ENCODE results near the gene CD82. TPM values are rescaled to one million over a fixed set of nuclear protein-coding genes. Genes with fewer than 3 reads are reported as not detected.

The CD82 gene
- total and polyA plus RNA-seq, 2 of the 13 experiments (the other 11 are each of a cell fraction or from before 2014, with no cell fraction given): 0.05 TPM; not detected in 1

GRCh38 chr11:44556735-44557409 is 8.6 kb upstream of the CD82 start (continued):
- TF ChIP-seq USF2 (IDR thresholded peaks at IDR 0.05; ENCODE audit: low read depth, low read length): peak; percentile 92
- peak; percentile 77; the same call in 1 of the 2 replicates for TF ChIP-seq USF2 (CRISPR knock-in tag; IDR thresholded peaks at IDR 0.05; ENCODE audit: borderline replicate concordance)
- TF ChIP-seq ZBTB1 (CRISPR knock-in tag; IDR thresholded peaks at IDR 0.05; ENCODE audit: borderline replicate concordance): no peak
- TF ChIP-seq ZNF501 (CRISPR knock-in tag; IDR thresholded peaks at IDR 0.05): 0 out of 2 replicates have a peak, but pooled peaks have one; percentile 32
- TF ChIP-seq GTF2F1 (IDR thresholded peaks at IDR 0.05; ENCODE audit: low read length): no peak
- no peak for TF ChIP-seq FOXO1 (CRISPR knock-in tag; IDR thresholded peaks at IDR 0.05)
- no peak for TF ChIP-seq MLXIP (CRISPR knock-in tag; IDR thresholded peaks at IDR 0.05; ENCODE audit: borderline replicate concordance)
- peak; percentile 30; the same call in 1 of the 2 replicates for TF ChIP-seq NR2C2 (CRISPR knock-in tag; IDR thresholded peaks at IDR 0.05; ENCODE audit: borderline replicate concordance)
- no peak for TF ChIP-seq ZNF326 (CRISPR knock-in tag; IDR thresholded peaks at IDR 0.05; ENCODE audit: borderline replicate concordance)
- TF ChIP-seq HINFP (CRISPR knock-in tag; IDR thresholded peaks at IDR 0.05; ENCODE audit: low read depth): no peak
- 0 out of 2 replicates have a peak, but pooled peaks have one; percentile 12 for TF ChIP-seq ZMYM4 (CRISPR knock-in tag; IDR thresholded peaks at IDR 0.05)
- no peak for TF ChIP-seq ZNF331 (CRISPR knock-in tag; IDR thresholded peaks at IDR 0.05)
- no peak for TF ChIP-seq ATRX (CRISPR knock-in tag; IDR thresholded peaks at IDR 0.05; ENCODE audit: borderline replicate concordance)
- TF ChIP-seq SOX5 (CRISPR knock-in tag; IDR thresholded peaks at IDR 0.05; ENCODE audit: borderline replicate concordance): 0 out of 2 replicates have a peak, but pooled peaks have one; percentile 12
- TF ChIP-seq SAFB2 (CRISPR knock-in tag; IDR thresholded peaks at IDR 0.05; ENCODE audit: borderline replicate concordance, low read depth): no peak
- no peak for TF ChIP-seq CEBPZ (IDR thresholded peaks at IDR 0.05; ENCODE audit: low read length)
- TF ChIP-seq HNRNPL (IDR thresholded peaks at IDR 0.05; ENCODE audit: low read depth, low read length): no peak
- no peak for TF ChIP-seq ZNF235 (CRISPR knock-in tag; IDR thresholded peaks at IDR 0.05; ENCODE audit: borderline replicate concordance)
